A673 (cell line): ENCODE data around the gene KIF12. TPM values are rescaled to one million over a fixed set of nuclear protein-coding genes. Genes with fewer than 3 reads are reported as not detected.

ENCODE experiments used
- BruUV-seq: library from RNA; stranded (reverse); fragments of 400-500 nt; replicated peaks from 2 replicates; lab custom pipeline; 2021; lab: Mats Ljungman, UMichigan
- CTCF ChIA-PET: fragments of 300-600 bp; sonication (Branson Sonifier 250); formaldehyde crosslinking; loops from one replicate; lab custom pipeline; 2022; ENCODE audit warnings: antibody characterized with exemption; lab: Charles Lee
- POLR2A ChIA-PET: fragments of 300-600 bp; sonication (Branson Sonifier 250); formaldehyde crosslinking; loops from one replicate; lab custom pipeline; 2022; ENCODE audit warnings: antibody characterized with exemption; ENCODE audit not compliant: low non-redundant PET; lab: Charles Lee
- DNase-seq: peaks from one replicate; pipeline ENCODE4 v3.0.0-alpha.2; 2015; ENCODE audit warnings: low spot score
- H3K27ac ChIP-seq: fragments of 200-600 bp; sonication (generic); 2 replicates; pipeline ENCODE4 v1.5.1; 2016; ENCODE audit warnings: mixed run types, low read depth, mild to moderate bottlenecking, mixed read lengths, antibody characterized with exemption, low read length; ENCODE audit not compliant: poor library complexity, severe bottlenecking
- H3K27me3 ChIP-seq: fragments of 200-600 bp; sonication (generic); replicated peaks from 2 replicates; pipeline ENCODE4 v1.6.1; 2017; ENCODE audit warnings: mixed run types, low read depth, mild to moderate bottlenecking, mixed read lengths, antibody characterized with exemption, low read length; ENCODE audit not compliant: insufficient read depth, poor library complexity
- H3K36me3 ChIP-seq: fragments of 200-600 bp; sonication (generic); 2 replicates; pipeline ENCODE4 v1.6.1; 2016; ENCODE audit warnings: mixed run types, mild to moderate bottlenecking, mixed read lengths, antibody characterized with exemption, low read length; ENCODE audit not compliant: insufficient read depth, poor library complexity, severe bottlenecking
- H3K4me1 ChIP-seq: fragments of 200-600 bp; sonication (generic); 2 replicates; pipeline ENCODE4 v1.6.1; 2017; ENCODE audit warnings: mixed run types, mild to moderate bottlenecking, mixed read lengths, antibody characterized with exemption, low read length; ENCODE audit not compliant: insufficient read depth, poor library complexity, severe bottlenecking
- H3K4me3 ChIP-seq: fragments of 200-600 bp; sonication (generic); 2 replicates; pipeline ENCODE4 v1.5.1; 2016; ENCODE audit warnings: low read depth, mixed run types, mild to moderate bottlenecking, mixed read lengths, low read length; ENCODE audit not compliant: poor library complexity, severe bottlenecking
- H3K9me3 ChIP-seq: fragments of 200-600 bp; sonication (generic); 2 replicates; pipeline ENCODE4 v1.6.1; 2016; ENCODE audit warnings: mixed run types, low read depth, mild to moderate bottlenecking, mixed read lengths, antibody characterized with exemption, low read length; ENCODE audit not compliant: poor library complexity, severe bottlenecking
- CTCF ChIP-seq: fragments of 300-800, 200-600 bp; sonication (generic); conservative IDR thresholded peaks from 2 replicates; pipeline ENCODE4 v1.5.1; 2017; ENCODE audit warnings: low read depth, mild to moderate bottlenecking, antibody characterized with exemption, low read length, moderate library complexity, mixed read lengths
- EZH2 ChIP-seq: fragments of 200-600 bp; sonication (generic); IDR thresholded peaks from 2 replicates; pipeline ENCODE4 v1.6.1; 2017; ENCODE audit warnings: borderline replicate concordance, low read depth, mild to moderate bottlenecking, mixed read lengths, antibody characterized with exemption, low read length; ENCODE audit not compliant: poor library complexity, severe bottlenecking
- intact Hi-C: fragments of 100-400 bp; cut with micrococcal nuclease; formaldehyde crosslinking; loops from one replicate; pipeline ENCODE4 v1.10.0; 2022; ENCODE audit not compliant: unreplicated experiment
- total RNA-seq: library from RNA; stranded (reverse); gene quantifications from 2 replicates; pipeline ENCODE4 v1.2.3, GENCODE V29; 2021

KIF12 gene
- total RNA-seq, 1 experiment from 2014 or later, result not detected

- no peaks in the 10 kb centered on the region for H3K4me1 ChIP-seq
- intact Hi-C loops, result no loop called here
- CTCF ChIA-PET, result no interaction called here
Measured at GRCh38 chr9:114119242-114120191, 20.4 kb upstream of the KIF12 start.

GRCh38 chr9:114117996-114118830 is 19.1 kb upstream of the KIF12 start:
- Histone ChIP-seq H3K36me3 (no peaks in the 10 kb centered on the region), H3K9me3 (no peaks in the 10 kb centered on the region), H3K4me3 (no peak overlapping the region), H3K27ac (no peak overlapping the region), H3K4me1 (no peaks in the 10 kb centered on the region), H3K27me3 (peaks cover 4% of the 10 kb centered on the region)
- BruUV-seq, result no TSS peak
- DNase-seq, result no peak
- ChIA-PET POLR2A (no interaction called here), CTCF (no interaction called here)
- intact Hi-C loops, result no loop called here
- TF ChIP-seq CTCF (no peak), EZH2 (no peak)

More at GRCh38 chr9:114119242-114120191, 20.4 kb upstream of the KIF12 start:
- Histone ChIP-seq H3K36me3 (no peaks in the 10 kb centered on the region), H3K9me3 (no peaks in the 10 kb centered on the region), H3K27ac (no peak overlapping the region), H3K4me3 (no peak overlapping the region), H3K27me3 (no peaks in the 10 kb centered on the region)
- no peak for DNase-seq
- BruUV-seq, result no TSS peak
- POLR2A ChIA-PET, result no interaction called here
- TF ChIP-seq EZH2 (no peak), CTCF (no peak)

GRCh38 chr9:114117614-114117995 is 18.5 kb upstream of the KIF12 start:
- H3K27ac ChIP-seq, result no peak overlapping the region
- H3K9me3 ChIP-seq, result no peaks in the 10 kb centered on the region
- peaks cover 9% of the 10 kb centered on the region for H3K27me3 ChIP-seq
- no peak for DNase-seq
- POLR2A ChIA-PET, result no interaction called here
- TF ChIP-seq CTCF, result no peak
- TF ChIP-seq EZH2, result no peak
- intact Hi-C loops, result no loop called here
- no peaks in the 10 kb centered on the region for H3K36me3 ChIP-seq
- H3K4me1 ChIP-seq, result no peaks in the 10 kb centered on the region
- no TSS peak for BruUV-seq
- CTCF ChIA-PET, result no interaction called here
- H3K4me3 ChIP-seq, result no peak overlapping the region
